NCI-H345 (cell line): ENCODE data around the gene LTC4S.
A peak's percentile ranks its signal among the peaks of the same experiment; 100 is the strongest.
"Not testable (repeated sequence)": the region's sequence is repeated elsewhere in the genome, so short reads cannot be mapped to it uniquely, and the experiment has no call there.

Source experiments
- DNase-seq: peaks from one replicate; lab custom pipeline; 2025; lab: John Stamatoyannopoulos, UW

LTC4S gene

DNA sequence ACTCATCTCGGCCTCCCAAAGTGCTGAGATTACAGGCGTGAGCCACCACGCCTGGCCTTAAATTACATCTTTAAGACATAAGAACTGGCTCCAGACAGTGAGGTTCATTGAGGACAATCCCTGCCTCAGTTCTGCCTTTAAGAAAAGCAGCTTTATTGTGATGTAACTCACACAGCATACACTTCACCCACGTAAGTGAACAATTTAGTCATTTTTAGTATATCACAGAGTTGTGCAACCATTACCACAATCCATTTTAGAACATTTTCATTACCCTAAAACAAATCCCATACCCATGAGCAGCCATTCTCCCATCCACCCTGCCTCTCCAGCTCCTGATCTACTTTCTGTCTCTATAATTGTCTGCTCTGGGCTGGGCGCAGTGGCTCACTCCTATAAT lies 24.0 kb upstream of the LTC4S start:
- DNase-seq, result no peak

DNA sequence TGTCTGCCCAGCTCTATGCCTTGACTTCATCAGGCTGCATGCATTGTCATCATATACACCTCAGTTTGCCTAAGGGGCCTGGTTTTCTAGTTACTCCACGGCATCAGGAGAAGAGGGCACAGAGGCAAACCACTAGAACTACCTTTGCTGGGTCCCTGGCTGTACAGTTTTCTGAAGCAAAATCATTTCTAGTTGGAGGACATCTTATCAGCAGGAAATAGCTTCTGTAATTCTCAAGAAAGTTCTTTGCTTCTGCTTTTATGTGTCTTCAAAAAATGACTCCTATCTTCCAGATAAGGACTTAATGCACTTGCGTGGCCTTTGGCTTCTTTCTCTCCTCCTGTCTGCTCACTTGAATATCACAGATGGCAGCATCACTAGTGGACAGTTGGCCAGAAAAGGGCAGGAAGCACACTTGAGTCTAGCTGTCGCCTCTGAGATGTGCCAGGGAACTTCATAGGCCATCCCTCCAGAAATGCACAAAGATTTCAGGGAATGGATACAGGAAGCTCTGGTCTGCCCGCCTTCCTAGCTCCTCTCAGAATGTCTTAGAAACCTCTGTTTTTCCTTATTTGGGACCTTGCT lies 22.4 kb upstream of the LTC4S start:
- DNase-seq, result no peak

- no peak for DNase-seq
Observed at GRCh38 chr5:179772351-179772750, 21.4 kb upstream of the LTC4S start.

DNA sequence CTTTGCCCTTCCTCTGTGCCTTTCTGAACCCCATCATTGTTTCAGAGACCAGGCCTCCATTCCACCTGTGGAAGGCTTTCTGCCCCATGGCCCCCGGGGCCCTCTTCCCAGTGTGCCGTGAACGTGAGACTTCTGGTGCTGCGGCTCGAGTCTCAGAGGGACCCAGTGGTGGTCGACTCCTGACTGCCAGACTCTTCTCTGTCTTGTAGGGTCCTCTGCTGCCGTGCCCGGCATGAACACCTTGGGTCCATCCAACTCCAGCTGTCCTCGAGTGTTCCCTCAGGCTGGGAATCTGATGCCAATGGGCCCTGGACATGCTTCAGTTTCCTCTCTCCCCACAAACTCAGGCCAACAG lies 20.1 kb upstream of the LTC4S start:
- no peak for DNase-seq

GRCh38 chr5:179774442-179774841 lies 19.3 kb upstream of the LTC4S start:
- DNase-seq, result no peak

GRCh38 chr5:179776411-179776938 lies 17.3 kb upstream of the LTC4S start:
- DNase-seq, result no peak

- no peak for DNase-seq
Observed at GRCh38 chr5:179777456-179777855, 16.3 kb upstream of the LTC4S start.

DNA sequence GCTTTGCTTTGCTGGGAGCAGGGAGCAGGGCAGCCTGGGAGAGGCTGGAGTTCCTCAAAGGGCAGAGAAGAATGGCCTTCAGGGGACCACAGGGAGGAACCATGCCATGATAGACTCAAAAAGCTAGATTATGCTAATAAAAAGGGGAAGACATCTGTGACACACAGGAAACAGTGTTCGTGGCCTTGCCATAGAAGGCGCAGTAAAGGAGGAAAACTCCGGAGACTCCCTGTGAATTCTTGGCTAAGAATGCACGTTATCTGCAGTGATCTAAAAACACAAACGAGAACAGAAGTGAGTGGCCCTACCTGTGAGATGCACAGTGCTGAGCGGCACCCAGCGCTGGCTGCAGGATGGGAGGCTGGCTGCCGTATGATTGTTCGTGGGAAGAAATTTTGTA lies 15.9 kb upstream of the LTC4S start:
- DNase-seq, result no peak

DNA sequence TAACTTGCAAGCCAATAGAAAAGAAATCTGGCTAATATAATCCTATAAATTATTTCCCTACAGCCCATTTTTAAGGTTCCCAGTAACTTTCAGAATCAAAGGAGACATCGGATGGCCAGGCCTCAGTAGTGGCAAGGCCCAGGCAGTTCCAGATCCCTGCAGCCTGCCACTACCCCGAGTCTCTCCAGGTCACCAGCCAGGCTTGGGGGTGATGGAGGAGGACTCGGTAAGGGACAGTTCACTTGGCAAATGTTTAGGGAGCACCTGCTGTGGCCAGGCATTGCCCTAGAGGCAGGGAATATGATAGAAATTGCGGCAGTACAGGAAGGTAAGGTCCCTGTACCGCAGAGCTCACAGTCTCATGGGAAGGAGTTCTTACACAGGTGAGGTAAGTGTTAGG lies 15.2 kb upstream of the LTC4S start:
- DNase-seq, result no peak

DNA sequence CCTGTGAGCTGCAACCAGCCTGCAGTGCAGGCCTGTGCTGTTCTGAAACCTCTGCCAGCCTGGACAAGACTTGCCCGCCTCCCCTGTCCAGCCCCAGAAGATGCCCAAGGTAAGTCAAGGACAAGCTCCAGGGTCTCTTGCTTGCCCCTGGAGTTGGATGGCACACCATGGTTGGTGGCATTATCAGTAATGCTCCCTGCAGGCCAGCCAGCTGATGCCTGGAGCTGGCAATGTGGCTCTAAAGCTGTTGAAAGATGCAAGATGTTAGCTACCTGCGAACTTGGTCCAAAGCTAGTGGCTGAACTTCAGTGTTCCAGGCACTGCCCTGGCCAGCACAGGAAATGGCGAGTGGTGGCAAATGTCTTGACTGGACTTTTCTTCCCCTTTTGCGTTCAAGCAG lies 14.0 kb upstream of the LTC4S start:
- no peak for DNase-seq

DNA sequence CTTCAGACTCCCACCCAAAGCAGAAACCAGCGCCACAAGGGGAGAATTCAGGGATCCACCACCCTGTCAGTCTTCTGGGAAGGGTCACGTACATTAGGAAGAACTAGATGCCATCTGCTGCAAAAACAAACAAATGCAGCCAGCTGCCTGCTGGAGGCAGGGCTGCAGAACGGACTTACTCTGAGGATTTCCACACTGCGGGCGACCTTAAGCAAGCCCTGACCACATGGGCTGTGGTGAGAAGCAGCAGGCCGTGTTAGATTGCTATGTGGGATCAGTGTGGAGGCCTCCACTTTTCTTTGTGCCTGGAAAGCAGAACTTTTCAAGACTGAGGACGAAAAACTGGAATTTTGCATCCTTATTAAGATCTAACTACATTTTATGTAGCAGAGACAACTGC lies 13.4 kb upstream of the LTC4S start:
- no peak for DNase-seq

DNA sequence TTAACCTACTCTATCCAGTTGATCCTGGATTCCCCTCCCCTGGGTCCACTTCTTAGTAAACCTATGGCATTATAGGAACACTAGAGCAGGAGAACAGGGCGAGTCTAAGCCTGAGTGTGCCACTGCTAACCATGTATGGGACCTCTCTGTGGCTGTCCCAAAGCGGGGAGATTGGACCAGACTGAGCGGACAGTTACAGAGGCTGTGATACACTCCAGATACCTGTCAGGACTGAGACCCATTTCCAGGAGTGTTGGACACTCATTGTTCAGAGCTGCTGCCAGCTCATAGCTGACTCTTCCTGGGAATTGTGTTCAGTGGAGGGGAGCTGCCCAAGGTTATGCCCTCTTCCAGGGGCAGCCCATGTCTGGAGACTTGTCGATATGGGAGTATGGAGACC lies 11.9 kb upstream of the LTC4S start:
- no peak for DNase-seq

GRCh38 chr5:179783128-179783527 lies 10.7 kb upstream of the LTC4S start:
- DNase-seq, result no peak

DNA sequence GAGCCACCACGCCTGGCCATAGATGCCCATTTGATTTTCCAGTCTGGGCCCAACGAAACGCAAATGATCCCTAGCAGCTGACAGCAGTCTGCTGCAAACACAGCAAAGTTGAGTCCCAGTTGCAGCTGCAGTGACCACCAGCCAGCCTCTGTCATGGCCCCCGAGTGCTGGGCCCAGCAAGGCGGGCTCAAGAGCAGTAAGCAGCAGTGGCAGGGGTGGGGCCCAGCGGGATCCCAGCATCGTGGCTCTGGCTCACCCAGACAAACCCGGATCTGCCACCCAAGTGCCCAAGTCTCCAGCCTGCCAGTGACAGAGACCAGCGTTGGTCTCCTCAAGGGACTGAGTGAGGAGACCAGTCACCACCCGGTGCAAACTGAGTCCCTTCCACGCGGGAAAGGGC lies 6.9 kb upstream of the LTC4S start:
- DNase-seq, result no peak

- no peak for DNase-seq
Observed at GRCh38 chr5:179788193-179788854, 5.5 kb upstream of the LTC4S start.

DNA sequence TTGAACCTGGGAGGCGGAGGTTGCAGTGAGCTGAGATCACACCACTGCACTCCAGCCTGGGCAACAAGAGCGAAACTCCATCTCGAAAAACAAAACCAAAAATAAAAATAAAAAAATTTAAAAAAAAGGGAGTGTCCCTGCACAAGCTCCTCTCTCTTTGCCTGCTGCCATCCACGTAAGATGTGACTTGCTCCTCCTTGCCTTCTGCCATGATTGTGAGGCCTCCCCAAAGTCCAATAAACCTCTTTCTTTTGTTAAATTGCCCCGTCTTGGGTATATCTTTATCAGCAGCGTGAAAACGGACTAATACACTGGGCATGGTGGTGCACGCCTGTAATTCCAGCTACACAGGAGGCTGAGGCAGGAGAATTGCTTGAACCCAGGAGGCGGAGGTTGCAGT lies 4.5 kb upstream of the LTC4S start:
- not testable (repeated sequence) for DNase-seq

- DNase-seq, result no peak
Observed at GRCh38 chr5:179791881-179792611, 1.7 kb upstream of the LTC4S start.

- DNase-seq, result no peak
Observed at GRCh38 chr5:179792612-179793467, 946 bp upstream of the LTC4S start.

DNA sequence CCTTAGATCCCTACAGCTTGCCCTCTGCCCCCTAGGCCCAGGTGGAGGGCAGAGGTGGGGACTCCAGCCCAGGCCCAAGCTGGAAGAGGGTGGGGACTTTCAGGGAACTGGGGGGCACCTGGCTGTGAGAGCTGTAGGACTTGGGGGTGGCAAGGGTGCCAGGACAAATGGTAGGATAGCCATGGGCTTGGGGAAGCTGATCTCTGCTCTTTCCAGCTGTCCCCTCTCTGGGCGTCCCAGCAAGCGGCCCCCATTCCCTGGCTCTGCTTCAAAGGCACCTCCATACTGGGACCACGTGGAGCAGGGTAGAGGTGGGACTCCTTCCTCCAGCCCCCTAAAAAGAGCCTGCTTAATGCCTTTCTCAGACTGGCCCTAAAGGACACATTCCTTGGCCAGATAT lies 385 bp downstream of the LTC4S start:
- no peak for DNase-seq

- no peak for DNase-seq
Observed at GRCh38 chr5:179794575-179794974, 789 bp downstream of the LTC4S start.

GRCh38 chr5:179795049-179795862 lies 1.5 kb downstream of the LTC4S start:
- DNase-seq, result peak; percentile 88
